GM19452 (cell line): ENCODE measurements around the gene CHRNA3.
"Not testable (repeated sequence)": the region's sequence is repeated elsewhere in the genome, so short reads cannot be mapped to it uniquely, and the experiment has no call there.

Experiments used
- ATAC-seq: cut with Tn5 transposase; IDR thresholded peaks from one replicate; pipeline ENCODE4 v1.9.1; 2021; ENCODE audit not compliant: unreplicated experiment

The CHRNA3 gene

DNA sequence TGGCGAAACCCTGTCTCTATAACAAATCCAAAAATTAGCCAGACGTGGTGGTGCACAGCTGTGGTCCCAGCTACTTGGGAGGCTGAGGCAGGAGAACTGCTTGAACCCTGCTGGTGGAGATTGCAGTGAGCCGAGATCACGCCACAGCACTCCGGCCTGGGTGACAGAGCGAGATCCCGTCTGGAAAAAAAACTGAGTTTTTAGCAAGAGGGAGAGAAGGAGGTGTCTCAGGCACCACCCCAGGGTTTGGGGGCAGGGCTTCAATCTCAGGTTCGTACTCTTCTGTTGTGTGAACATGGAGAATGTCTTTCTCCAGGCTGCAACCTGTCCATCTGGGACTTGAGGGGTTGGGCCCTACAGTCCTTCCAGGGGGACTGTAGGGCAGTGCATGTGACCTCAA lies 2.7 kb downstream of the CHRNA3 start:
- no peak for ATAC-seq

DNA sequence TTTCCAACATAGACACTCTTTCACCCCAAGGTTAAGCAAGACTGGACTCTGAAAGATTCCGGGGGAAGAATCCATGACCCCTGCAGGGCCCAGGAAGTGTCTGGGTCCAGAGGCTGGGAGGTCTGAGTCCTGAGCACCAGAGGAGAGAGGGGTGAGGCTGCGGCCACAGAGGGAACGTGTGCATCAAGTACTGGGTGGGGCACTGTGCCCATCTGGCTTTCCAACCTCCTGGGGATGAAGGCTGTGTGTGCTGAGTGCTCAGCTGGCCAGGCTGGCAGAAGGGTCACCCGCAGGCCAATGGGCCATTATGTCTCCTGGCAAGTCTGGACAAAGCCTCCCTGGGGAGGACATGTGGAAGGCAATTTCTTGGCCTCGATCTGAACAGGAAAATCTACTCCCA lies 3.3 kb downstream of the CHRNA3 start:
- ATAC-seq = no peak

DNA sequence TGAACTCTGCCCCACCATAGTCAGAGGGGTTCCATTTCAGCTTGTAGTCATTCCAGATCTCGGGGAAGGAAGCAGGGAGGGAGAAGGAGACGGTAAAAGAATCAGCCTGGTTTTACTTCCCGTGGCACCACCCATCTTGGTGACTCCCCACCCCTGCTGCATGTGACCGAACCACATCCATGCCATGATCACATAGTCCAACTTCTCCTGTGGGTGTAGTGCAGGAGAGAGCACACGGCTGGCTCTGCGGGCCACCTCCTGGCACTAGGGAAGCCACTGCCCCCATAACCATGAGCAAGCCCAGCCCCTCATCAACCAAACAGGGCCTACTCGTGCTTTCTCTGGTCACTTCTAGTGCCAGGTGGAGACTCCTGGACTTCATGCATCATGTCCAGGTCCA lies 3.7 kb downstream of the CHRNA3 start:
- ATAC-seq = no peak

DNA sequence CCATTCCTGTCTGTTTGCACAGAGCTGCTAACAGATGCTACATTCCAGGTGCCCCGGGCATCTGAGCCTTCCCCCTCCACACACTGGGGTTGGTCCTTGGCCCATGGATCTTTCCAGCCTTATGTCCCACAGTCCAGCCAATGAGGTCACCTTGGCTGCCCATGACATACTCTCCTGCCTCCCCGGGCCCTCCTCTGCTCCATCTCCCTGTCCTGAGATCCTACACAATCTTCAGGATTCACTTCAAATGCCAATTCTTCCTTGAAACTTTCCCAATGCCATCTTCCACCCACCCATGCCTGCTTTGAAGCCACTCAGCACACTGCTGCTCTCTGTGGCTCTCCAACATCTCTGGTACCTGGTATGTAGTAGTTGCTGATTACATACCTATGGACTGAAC lies 4.3 kb downstream of the CHRNA3 start:
- ATAC-seq = no peak

DNA sequence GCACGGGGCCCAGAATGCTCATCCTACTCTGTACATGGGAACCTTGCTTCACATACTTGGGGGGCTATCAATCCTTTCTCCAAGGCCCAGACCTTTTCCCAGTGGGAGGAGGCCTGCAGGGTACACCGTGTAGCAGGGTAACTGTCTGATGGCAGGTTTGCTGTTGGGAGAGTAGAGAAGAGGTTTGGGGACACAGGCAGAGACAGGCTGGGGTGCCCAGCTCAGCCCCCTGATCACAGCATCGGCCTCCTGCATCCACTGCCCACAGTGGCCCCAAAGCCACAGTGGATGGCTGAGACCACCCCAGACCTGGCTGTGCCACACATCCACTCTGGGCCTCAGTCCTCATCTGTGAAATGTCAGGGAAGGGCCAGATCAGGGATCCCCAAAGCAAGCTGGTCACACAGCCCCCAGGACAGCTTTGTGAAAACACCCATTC lies 5.6 kb downstream of the CHRNA3 start:
- ATAC-seq = no peak

DNA sequence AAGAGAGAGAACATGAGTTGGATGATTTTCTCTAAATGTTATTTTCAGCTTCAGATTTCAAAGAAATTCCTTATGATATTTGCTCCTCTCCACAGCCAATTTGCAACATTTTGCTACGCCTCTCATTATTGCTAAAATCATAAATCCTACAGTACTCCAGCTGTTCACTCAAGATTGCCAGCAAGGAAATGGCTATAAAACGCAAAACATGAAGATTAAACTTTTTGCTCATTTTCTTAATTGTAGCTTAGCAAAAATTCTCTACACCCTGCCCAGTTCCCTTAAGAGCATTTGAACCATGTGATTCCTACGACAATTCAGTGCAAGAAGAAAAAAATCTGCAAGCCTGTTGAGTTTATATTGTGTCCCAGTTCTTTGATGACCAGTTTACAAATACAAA lies 6.8 kb downstream of the CHRNA3 start:
- no peak for ATAC-seq

DNA sequence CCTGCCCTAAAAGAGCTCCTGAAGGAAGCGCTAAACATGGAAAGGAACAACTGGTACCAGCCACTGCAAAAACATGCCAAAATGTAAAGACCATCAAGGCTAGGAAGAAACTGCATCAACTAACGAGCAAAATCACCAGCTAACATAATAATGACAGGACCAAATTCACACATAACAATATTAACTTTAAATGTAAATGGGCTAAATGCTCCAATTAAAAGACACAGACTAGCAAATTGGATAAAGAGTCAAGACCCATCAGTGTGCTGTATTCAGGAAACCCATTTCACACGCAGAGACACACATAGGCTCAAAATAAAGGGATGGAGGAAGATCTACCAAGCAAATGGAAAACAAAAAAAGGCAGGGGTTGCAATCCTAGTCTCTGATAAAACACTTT lies 11.2 kb downstream of the CHRNA3 start:
- not testable (repeated sequence) for ATAC-seq

DNA sequence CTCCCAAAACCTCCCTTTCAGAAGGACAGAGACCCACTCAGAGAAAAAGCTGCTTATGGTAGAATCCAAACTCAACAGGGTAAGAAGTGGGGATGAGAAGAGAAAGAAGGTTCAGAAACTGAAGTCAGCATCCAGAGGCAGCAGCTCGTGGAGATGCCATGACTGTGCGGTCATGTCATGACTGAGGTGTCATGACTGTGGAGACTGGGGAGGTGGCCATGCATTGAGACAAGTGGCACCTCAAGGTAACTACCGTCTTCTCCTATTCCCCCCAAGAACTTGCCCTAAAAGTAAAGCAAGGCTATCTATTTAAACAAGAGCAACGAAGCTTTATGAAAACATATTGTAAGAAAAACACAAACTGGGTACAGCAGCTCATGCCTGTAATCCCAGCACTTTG lies 15.1 kb downstream of the CHRNA3 start:
- no peak for ATAC-seq

DNA sequence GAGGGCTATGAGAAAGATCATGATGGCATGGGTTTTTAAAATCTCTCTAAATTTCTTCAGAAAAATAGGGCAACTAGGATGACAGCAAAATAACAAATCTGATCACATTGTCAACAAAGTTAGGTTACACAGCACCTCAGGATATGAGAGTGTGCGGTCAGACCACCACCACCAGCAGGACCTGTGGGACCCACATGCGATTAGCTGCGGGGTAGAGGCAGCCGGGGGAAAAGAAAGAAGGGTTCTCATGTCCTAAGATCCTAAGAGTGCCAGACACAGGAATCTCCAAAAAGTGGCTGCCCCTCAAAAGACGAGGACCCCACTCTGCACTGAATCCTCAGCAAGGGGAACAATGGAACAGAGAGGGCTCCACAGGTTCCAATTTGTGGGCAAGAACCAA lies 15.6 kb downstream of the CHRNA3 start:
- ATAC-seq = no peak

DNA sequence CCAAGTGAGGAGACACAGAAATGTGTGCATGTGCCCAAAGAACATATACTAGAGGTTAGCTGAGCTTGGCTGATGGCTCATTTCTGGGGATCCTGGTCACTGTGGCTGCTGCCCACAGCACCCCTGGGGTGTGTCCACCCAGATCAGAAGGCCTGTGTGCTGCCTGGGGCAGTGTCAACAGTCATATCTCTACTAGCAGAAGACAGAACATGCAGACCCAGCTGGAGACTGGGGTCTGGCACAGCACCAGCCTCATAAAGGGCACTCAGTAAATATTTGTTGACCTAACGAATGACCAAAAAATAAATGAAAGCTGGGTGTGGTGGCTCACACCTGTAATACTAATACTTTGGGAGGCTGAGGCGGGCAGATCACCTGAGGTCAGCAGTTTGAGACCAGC lies 16.4 kb downstream of the CHRNA3 start:
- no peak for ATAC-seq

DNA sequence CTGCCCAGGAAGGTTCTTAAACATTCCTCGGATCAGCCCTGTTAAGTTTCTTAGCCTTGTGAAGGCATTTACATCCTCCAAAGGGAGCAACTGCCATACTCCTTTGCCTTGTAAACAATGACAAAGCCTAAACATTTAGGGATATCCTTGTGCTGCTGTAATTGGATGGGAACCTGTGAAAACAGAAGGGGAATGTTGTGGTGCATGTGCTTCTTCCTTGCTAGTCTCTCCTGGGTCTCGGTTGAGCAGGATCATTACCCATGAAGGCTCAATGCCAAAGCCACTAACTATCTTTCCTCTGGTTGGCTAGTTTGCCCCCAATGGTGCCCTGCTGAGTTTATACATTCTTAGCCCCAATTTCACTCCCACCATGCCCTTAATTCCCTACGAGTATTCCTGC lies 17.3 kb downstream of the CHRNA3 start:
- ATAC-seq = no peak

DNA sequence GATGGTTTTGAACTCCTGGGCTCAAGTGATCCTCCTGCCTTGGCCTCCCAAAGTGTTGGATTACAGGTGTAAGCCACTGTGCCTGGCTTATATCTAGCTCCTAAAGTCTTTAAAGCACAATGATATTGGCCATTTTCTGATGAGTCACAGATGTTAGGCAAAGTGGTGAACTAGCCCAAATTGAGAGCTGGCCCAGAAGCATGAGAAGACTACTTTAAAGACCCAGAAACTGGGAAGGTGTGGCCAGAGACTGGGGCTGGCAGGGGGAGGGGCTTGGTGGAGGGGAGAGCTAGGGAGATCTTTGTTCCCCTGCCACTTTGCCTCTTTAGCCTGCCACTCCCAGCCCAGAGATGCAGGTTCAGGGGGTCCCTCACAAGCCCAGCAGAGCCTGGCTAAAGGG lies 21.6 kb downstream of the CHRNA3 start:
- ATAC-seq = no peak

DNA sequence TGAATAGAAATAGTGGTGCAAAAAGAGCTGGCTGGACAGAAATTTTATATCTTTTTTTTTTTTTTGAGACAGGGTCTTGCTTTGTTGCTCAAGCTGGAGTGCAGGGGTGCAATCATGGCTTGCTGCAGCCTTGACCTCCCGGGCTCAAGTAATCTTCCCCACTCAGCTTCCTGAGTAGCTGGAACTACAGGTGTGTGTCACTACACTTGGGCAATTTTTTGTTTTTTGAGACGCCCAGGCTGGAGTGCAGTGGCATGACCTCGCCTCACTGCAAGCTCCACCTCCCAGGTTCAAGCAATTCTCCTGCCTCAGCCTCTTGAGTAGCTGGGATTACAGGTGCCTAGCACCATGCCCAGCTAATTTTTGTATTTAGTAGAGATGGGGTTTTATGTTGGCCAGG lies 22.4 kb downstream of the CHRNA3 start:
- no peak for ATAC-seq

DNA sequence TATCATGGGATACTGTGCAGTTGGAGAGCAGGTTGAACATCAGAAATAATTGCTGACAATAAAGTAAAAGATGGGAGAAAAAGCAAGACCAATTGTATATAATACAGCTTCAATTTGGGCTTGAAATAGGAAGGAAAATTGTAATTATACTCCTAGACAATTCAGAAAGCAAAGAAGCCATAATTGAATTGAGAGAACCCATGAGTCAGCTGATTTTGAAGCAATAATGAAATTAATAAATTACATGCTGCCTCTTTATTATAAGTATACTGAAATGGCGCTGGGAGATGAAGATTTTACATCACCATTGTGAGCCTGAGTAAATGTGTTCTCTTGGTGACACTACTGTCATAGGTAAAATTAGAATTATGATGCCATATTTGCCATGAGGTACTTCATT lies 23.2 kb downstream of the CHRNA3 start:
- no peak for ATAC-seq

DNA sequence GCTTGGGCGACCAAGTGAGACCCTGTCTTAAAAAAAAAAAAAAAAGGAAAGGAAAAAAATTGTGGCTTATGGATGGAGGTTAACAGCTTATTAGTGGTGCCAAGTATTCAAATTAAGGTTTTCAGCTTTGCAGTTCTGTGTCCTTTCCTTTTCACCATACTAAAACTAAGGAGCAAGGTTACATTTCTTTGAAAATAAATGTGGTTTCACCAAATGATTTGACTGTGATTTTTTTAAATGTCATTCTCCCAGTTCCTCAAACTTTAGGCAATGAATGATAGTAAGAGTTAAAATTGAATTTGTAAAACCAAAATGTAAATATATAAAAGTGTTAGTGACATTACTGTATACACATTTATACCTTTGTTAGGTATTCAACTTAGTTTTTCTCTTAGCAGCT lies 45.9 kb downstream of the CHRNA3 start:
- ATAC-seq = no peak

DNA sequence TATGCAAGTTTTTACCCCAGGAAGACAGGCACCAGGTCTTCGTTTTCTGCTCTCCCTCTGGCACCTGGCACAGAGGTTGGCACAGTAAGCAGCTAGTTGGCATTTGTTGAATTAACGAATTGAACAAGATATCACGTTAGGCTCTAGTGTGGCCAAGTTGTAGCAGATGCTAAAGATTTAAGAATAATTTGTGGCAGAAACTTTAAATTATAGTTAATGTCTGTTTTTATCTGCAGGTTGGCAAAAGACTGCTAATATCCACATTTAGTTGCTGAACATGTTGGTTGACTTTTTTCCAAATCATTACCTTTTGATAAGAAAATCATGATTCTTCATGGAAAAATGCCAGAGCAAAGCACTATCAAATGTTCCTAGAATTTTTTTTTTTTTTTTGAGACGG lies 47.4 kb downstream of the CHRNA3 start:
- ATAC-seq = no peak

DNA sequence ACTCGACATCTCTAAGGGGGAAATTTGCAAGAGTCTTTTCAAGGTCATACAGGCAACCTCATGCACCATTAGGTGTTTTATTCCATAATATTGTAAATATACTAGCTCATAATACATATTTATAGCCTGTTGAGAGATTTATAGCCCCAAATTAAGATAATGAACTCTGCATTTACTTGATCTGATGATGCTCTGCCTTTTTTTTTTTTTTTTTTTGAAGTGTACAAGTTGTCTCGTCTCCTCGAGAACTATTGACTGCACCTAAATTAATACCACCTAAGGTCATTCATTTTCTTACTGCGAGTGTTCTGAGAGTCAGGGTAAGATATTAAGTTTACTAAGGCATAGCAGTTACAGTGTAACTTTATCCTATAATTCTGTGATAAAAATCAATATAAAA lies 49.4 kb downstream of the CHRNA3 start:
- no peak for ATAC-seq

DNA sequence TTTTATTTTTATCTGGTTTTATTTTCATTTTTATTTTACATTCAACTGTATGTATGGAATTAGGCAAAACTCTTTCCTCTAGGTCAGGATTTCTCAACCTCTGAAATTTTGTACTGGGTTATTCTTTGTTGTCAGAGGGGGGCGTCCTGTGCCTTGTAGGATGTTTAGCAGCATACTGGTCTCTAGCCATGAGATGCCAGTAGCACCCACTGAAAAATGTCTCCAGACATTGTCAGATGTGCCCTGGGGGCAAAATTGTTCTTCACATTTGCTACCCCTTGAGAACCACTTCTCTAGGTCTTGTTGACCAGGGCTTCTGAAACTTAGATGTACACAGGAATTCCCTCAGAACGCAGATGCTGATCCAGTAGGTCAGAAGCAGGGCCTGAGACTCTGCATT lies 50.1 kb downstream of the CHRNA3 start:
- ATAC-seq = no peak

DNA sequence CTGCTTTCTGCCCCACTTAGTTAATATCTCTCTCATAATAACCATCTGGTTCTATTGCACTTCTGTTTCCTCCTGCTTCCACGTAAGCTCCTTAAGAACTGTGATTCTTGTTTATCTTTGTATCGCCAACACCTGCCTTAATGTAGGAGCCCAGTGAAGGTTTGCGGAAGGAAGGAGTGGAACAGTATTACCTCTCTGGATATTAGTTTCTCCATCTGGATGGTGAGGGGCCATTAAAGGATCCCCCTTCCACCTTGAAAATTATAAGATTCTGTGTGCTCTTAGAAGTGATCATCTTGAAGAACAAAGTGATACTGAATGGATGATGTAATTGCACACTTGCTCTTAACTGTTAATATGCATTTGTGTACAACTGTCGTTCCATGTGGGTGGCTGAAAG lies 53.3 kb downstream of the CHRNA3 start:
- no peak for ATAC-seq

DNA sequence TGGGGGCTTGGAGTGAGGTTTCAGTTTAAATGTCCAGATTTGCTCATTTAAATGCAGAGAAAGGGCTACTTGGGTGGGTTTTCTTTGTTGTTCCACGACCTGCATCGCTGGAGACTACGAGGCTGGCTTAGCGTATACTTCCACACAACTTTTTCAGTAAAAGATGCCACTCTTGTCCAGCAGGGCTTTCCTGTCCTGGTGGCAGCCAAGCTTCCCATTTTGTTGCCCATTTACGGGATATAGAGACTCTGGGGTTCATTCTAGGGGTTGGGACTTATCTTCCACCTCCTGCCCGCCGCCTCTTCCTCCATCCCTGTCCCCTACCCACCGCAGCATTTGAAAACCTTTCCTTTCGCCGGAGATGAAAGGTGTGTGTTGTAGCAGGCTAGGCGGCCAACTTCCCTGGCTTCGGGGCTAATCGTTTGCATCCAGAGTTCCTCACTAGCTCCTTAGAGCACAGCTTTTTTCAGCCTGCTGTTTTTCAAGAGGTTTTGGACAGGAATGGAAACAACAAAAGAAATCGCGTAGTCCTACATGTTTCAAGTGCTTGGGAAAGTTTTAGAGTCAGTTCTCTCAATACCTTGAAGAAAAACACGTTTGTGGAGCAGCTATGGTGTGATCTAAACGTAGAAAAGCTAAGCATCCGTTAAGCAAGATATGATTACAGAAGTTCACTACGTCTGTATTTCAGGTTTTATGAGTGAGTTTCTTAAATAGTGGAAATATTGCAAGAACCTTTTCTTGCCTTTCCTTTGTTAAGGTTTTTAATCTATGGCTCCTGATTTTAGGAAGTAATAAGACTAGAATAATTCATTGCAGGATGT lies 54.6 kb downstream of the CHRNA3 start:
- ATAC-seq = peak; percentile 18

DNA sequence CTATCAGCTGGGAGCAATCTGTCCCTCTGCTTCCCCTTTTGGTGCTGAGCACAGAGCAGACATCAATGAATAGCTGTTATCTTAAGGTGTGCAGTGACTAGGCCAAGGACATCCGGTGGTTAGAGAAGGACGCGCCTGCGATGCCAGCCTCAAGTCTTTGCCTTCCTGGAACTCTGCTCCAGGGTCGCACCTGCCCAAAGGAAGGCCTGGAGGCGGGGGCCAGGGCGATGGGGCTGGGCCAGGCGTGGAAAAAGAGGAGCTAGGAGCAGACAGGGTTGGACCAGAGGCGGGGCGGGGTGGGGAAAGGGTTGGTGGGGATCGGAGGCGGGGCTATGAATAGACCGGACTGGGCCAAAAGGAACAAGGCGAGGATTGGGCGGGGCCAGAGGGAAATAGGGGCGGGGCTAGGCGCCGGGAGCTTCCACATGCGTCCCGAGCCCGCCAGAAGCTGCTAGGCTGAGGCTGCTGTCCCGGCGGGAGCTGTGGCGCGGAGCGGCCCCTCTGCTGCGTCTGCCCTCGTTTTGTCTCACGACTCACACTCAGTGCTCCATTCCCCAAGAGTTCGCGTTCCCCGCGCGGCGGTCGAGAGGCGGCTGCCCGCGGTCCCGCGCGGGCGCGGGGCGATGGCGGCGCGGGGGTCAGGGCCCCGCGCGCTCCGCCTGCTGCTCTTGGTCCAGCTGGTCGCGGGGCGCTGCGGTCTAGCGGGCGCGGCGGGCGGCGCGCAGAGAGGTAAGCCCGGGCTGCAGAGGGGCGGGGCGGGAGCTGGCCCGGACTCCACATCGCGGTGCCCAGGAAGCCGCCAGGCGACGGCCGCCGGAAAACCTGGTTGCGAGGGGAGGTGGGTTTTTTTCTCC lies 55.5 kb downstream of the CHRNA3 start, which contains the start of gene CHRNA5:
TSS of gene CHRNA5 (plus strand) at position 424 of the 854 bp plus-strand sequence. CDS start at position 624, 200 bp downstream.
- ATAC-seq = peak; percentile 70

DNA sequence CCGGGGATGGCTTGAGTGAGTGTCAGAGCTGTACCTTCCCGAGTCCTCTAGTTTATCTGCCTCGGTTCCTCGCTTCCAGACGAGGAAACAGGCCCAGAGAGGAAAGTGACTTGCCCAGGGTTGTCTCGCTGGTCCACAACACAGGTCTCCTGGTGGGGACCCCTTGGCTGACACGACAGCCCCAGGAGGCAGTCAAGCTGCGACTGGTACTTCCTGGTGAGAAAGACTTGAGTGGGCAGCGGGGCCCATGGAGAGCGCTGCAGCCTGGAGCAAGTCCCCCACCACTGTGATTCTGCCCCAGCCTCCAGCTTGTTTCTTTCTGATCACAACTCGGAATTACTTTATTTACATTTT lies 56.1 kb downstream of the CHRNA3 start:
- ATAC-seq = peak; percentile 27
